ENCODE data around the gene THAP11. TPM values are rescaled to one million over a fixed set of nuclear protein-coding genes. Genes with fewer than 3 reads are reported as not detected.
A peak's percentile ranks its signal among the peaks of the same experiment; 100 is the strongest.

THAP11 gene
- 10 to 100 TPM; 24.9 to 26.1 TPM for total RNA-seq
- long read RNA-seq, donor 1, transcript THAP11-201 (1 exons, 2,114 nt), result major isoform, 53 of 53 reads
- long read RNA-seq, donor 1, partial matches to known transcripts, result 0 of 53 reads
- long read RNA-seq, donor 1, other reads (novel, unspliced or antisense), result 0 of 53 reads
- long read RNA-seq, donor 2, transcript THAP11-201 (1 exons, 2,114 nt), result major isoform, 50 of 50 reads
- long read RNA-seq, donor 2, partial matches to known transcripts, result 0 of 50 reads
- long read RNA-seq, donor 2, other reads (novel, unspliced or antisense), result 0 of 50 reads

DNA sequence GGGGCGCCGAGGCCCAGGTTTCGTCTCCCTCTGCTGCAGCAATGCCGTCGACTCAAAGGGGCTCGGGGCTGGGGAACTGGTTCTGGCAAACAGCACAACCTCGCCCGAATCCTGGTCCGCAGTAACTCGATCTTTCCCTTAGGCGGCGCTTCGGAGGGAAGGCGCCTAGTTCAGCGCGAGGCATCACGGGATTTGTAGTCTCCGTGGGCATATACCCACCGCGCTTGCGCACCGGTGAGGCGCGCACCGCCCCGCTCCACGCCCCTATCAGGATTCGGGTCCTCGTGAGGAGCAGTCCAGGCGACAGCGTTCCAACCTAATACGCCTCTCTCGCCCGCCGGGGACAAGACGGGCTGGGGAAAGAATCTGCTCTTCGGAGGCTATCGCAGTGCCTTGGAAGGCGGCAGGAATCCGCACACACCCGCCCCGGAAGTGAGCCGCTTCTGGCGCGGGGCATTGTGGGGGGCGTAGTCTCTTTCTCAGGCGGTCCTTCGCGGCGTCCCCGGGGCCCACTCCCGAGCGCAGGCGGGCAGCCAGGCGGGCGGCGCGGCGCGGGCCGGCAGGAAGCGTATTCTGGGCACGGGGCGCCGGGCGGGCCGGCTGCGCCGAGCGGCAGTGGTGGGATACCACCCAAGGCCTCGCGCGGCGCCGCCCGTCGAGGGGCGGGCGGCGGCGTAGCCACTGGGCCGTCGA lies at the start of gene THAP11:
Gene THAP11, plus strand, starts transcription at position 505 of the 693 bp plus-strand sequence. CDS start 235 bp downstream, outside the sequence.
- DNase-seq (ENCODE audit: low spot score), result peak; percentile 98
- intact Hi-C loops (cut with DNase I), result no loop called here

DNA sequence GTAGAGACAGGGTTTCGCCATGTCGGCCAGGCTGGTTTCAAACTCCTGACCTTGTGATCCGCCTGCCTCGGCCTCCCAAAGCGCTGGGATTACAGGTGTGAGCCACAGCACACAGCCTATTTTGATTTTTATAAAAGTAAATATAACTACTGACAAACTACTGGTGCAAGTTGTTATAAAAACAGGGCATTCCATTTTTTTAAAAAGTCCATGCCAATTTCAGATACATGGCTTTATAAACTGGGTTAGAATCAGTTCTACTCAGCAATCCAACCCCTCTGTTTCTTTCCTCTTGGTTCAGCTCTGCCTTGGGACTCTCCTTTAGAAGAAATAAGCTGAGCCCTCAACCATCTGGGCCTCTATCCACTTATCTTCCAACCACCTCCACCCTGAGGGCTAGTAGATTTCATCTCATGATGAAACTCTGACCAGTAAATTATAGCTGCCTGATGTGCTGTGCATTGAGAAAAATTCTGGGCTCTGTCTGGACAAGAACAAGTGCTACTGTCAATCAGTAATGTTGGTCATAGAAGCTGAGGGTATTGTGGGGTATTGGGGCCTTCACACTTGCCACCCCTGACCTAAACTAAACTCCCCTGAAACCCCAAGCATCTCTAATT lies 45.9 kb upstream of the THAP11 start:
- DNase-seq (ENCODE audit: low spot score), result no peak
- intact Hi-C loops (cut with DNase I), result no loop called here

DNA sequence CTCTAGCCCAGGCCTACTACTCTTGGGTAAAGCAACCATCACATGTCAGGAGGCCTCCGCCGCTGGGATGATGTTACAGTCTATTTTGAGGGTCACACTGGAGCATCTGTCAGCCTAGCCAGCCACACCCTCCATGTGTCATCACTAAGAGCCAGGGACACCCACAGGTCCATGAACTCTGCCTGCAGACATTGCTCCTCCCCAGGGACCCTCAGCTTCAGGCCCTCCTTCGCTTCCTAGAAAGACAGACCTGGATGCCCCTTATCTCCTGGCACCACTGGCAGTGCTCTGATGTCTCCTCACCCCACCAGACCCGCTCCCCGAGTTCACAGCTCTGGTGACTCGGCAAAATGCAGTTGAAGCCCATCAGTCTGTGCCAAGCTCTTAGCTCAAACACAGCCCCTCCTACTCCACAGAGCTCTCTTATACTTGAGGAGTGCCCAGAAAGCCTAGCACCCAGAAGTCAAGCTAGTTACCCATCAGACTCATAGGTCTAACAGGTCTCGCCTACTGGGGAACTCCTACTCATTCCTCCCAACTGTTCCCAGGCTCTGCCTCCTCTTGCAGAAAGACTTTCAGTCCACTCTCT lies 41.7 kb upstream of the THAP11 start:
- intact Hi-C loops (cut with DNase I), result loop anchor here in 1 of 2 donors (5.0 kb wide), 1 partner anchor 128 kb away; no protein-coding TSS in a partner anchor
- no peak for DNase-seq (ENCODE audit: low spot score)

DNA sequence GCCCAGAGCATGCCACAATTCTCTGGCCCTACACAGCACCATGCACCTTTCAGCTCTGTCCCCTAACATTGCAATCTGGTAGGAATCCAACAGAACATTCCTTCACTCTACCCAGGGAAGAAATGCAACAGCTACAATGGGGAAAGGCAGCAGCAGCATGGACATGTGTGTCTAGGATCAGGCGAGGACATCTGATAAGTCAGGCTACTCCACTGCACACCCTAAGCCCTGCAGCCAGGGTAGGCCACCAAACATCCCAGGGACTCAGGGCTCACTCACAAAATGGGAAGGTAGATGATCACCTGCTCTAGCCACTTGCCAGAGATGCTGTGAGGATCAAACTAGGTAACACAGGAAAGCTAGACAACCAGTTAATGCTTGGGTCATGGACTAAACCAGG lies 40.9 kb upstream of the THAP11 start:
- intact Hi-C loops (cut with DNase I), result loop anchor here in 1 of 2 donors (5.0 kb wide), 1 partner anchor 129 kb away; no protein-coding TSS in a partner anchor
- DNase-seq (ENCODE audit: low spot score), result no peak

DNA sequence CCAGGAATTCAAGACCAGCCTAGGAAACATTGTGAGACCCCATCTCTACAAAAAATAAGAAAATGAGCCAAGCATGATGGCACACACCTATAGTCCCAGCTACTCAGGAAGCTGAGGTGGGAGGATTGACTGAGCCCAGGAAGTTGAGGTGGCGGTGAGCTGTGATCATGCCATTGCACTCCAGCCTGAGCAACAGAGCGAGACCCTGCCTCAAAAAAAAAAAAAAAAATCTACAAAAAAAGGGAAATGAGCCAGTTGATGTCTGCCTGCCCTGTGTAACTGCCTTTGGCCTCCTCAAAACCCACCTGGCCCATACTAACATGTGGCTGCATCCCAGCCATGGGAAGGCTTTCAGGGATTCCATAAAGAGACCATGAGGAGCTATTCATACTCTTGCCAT lies 40.2 kb upstream of the THAP11 start:
- intact Hi-C loops (cut with DNase I), result loop anchor here in 1 of 2 donors (5.0 kb wide), 1 partner anchor 130 kb away; no protein-coding TSS in a partner anchor
- DNase-seq (ENCODE audit: low spot score), result no peak

DNA sequence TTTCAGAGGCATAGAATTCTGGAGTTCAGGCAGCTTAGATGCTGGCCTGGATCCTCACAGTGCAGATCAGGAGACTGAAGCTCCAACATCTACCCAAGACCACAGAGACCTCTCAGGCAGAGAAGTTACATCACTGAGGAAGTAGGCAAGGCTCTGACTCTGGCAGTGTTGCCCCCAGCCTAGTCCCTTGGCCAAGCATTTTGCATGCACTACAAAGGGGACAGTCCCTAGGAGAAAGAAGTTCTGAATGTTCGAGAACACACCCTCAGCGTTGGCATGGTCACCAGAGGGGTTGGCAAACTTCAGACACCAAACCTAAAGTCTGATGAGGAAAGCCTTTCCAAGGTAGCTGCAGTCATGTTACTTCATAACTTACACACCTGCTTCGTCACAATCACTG lies 38.2 kb upstream of the THAP11 start:
- intact Hi-C loops (cut with DNase I), result loop anchor here in 1 of 2 donors (5.0 kb wide), 1 partner anchor 132 kb away; no protein-coding TSS in a partner anchor
- no peak for DNase-seq (ENCODE audit: low spot score)

DNA sequence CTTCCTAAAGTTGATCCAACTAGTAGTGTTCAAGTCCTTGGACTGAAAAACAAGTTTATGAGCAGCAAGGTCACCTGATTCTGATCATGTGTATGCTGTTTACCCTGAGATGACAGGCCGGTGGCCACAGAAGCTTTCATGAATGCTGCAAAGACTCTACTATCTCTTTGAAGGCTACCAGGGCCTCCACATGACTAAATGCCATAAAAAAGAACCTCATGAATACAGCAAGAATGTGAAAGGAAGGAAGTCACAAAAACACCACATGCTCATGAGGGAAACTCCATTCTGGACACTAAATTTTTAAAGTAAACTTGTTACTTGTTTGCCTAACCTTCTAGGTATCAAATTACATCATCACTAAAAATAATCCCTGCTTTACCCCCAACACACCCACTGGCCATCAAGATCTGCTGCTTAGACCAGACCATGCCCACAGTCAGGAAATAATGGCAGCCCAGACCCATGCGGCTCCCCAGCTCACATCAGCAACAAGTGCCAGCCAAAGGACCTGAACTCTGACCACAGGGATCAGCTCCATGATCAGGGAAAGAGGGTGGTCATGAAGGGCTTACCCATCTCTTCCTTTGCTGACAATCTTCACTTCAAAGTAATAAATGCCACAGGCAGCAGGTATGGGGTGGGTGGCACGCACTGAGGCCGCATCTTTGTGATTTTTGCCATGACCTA lies 37.1 kb upstream of the THAP11 start:
- DNase-seq (ENCODE audit: low spot score), result no peak
- intact Hi-C loops (cut with DNase I), result loop anchor here in 1 of 2 donors (5.0 kb wide), 1 partner anchor 133 kb away; no protein-coding TSS in a partner anchor

DNA sequence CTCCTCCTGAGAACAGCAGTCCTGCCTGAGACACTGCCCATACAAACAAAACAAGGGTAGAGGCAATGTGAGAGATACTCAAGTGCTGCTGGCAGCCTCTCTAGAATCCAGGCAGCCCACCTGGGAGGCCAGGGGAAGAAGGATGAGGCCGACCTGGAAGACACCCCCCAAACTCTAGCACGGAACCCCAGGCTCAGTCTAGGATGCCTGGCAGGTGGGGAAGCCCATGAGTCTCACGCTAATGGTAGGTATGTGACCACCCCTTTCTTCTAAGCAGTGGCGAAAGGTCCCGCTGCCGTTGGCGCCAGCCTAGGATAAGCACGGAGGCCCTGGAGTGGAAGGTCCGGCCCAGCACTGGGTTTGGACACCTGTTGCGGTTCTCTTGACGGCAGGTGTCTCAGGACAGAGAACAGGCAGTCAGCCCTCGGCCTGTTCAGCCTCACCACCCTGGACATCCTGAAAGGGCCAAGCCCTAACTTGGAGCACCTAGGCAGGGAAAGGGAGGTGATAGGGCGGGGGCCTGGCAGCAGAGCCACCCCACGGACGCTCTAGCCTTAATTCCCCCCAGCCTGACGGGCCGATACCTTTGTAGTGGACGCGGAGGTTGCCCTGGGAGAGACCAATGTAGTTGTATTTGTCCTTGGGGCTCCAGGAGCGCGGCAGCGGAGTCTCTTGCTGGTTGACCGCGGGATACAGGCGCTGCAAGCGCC lies 36.2 kb upstream of the THAP11 start:
- no peak for DNase-seq (ENCODE audit: low spot score)
- intact Hi-C loops (cut with DNase I), result no loop called here

DNA sequence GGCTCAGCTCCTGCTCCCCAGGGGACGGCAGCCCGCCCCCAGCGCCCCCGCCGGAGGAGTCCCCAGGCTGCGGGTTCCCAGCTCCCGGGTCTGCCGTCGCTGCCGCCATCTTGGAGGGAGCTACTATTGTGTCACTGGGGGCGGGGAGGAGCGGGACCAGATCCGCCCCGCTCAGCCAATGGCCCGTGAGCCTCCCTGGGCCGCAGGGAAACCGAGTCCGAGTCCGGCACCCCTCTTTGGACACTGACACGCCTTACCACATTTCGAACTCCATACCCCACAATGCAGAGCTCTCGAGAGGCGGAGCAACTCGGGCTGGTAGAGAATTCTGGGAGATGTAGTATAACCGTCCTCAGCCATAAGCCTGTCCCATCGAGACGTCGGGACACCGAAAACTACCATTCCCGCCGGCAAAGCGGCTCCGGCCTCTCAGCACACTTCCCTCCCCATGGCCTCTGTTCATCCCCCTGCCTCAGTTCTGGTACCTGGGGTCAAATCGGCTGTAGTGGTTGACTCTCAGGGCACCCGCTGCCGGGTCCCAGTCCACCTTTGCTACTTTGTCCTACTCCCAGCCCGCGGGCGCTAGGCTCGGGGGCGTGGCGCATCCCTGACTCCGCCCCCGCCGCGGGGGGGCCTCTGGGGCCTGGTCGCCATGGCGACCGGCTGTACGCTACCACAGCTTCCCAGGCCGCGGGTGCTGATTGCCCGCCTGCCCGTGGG lies 35.5 kb upstream of the THAP11 start, which contains the start of the genes RANBP10 and TSNAXIP1:
Gene RANBP10, minus strand, starts transcription at position 133 of the 720 bp plus-strand sequence. Its CDS starts 24 bp downstream, at position 109.
Gene TSNAXIP1, plus strand, starts transcription at position 462 of the 720 bp plus-strand sequence. CDS start 261 bp downstream, outside the sequence.
- intact Hi-C loops (cut with DNase I), result no loop called here

DNA sequence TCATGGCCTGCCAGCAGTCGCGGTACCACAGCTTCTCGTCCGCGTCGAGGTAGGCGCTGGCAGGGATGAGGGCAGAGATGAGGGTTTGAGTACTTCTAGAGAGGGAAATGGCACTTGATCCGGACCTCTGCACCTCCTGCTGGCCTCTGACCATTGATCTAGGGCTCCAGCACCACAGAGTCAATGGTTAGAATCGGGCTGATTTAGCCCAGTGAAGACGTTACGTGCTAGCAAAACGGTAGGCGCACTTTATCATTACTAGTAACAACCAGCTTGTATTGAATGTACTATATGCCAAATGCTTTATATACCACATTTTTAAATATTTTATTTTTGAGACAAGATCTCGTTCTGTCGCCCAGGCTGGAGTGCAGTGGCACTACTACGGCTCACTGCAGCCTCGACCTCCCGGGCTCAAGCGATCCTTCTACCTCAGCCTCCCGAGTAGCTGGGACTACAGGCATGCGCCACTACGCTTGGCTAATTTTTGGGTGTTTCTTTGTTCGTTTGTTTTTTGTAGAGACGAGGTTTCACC lies 34.9 kb upstream of the THAP11 start:
- DNase-seq (ENCODE audit: low spot score), result no peak
- intact Hi-C loops (cut with DNase I), result no loop called here

More for the DNA sequence above, 35.5 kb upstream of the THAP11 start, which contains the start of the genes RANBP10 and TSNAXIP1:
- DNase-seq (ENCODE audit: low spot score), result peak; percentile 99

DNA sequence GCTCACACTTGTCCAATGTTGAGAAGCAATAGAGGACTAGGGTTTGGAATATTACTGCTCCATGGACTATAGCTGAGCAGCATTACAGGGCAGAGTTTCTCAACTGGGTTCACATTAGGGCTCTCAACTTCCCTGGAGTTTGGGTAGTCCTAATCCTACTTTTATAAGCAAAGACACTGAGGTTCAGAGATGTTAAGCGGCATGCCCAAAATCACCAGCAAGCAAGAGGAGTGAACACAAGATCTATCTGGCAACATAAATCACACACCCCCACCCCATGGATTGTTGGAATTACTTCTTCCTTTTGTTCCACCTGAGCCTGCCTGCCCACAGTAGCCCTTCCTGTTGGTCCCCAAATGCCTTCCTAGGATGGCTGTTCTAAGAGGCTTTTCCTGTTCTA lies 30.2 kb upstream of the THAP11 start:
- intact Hi-C loops (cut with DNase I), result loop anchor here in 1 of 2 donors (10.0 kb wide), 1 partner anchor 63 kb away; the partner anchor contains the start of gene EDC4
- DNase-seq (ENCODE audit: low spot score), result no peak

DNA sequence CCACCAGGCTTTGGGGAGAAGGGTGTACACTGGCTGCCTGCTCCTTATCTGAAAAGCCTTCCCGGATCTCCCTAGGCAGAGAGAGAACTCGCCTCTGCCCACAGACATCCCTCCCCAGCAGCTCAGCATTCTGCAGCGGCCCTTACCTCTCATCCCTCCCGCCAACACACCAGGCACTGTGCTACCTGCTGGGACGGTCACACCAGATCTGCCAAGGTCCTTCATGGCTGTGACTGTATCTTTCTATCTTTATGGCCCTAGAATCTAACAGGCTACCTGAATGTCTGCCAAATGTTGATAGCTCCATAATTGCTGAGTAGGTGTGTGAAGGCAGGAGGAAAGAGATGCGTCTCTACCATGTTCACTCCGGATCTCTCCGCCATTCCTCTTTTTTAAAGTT lies 27.6 kb upstream of the THAP11 start:
- intact Hi-C loops (cut with DNase I), result loop anchor here in 1 of 2 donors (10.0 kb wide), 1 partner anchor 60 kb away; the partner anchor contains the start of gene EDC4
- no peak for DNase-seq (ENCODE audit: low spot score)

DNA sequence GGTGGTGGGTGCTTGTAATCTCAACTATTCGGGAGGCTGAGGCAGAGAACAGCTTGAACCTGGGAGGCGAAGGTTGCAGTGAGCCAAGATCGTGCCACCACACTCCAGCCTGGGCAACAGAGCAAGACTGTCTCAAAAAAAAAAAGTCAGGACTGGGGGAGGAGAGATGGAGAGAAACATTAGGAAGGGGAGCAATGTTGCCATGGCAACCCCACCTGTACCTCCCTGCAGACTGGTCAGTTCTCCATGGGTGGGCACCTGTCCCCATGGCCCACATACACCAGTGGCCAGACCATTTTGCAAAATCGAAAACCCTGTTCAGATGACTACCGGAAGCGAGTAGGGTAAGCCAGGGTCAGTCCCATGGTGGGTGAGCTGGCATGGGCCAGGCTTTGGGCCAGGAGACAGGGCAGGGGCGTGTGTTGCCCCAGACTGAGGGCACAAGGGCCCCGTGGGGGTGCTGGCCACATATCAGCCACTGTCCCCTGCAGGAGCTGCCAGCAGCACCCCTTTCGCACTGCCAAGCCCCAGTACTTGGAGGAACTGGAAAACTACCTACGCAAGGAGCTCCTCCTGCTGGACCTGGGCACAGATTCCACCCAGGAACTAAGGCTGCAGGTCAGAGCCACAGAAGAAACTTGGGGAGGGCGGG lies 21.4 kb upstream of the THAP11 start:
- intact Hi-C loops (cut with DNase I), result loop anchor here in 1 of 2 donors (10.0 kb wide), 1 partner anchor 224 kb away; no protein-coding TSS in a partner anchor

DNA sequence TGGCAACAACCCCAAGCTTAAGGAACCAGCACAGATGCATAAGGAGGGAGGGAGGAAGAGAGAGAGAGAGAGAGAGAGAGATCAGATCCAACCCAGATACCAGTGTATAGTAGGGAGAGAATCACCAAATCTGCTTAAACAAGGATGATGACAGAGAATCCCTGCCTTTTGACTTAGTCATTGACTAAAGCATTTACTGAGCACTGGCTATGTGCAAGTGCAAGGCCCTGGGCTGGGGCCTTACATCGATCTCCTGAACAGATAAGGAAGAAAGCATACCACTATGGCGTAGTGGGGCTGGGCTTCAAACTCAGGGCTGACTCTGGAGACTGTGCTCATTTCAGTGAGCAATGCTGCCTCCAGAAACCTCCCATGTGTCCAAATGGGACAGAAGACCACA lies 19.6 kb upstream of the THAP11 start:
- intact Hi-C loops (cut with DNase I), result loop anchor here in 1 of 2 donors (10.0 kb wide), 1 partner anchor 222 kb away; no protein-coding TSS in a partner anchor
- DNase-seq (ENCODE audit: low spot score), result no peak

More for the DNA sequence above, 21.4 kb upstream of the THAP11 start:
- DNase-seq (ENCODE audit: low spot score), result no peak

DNA sequence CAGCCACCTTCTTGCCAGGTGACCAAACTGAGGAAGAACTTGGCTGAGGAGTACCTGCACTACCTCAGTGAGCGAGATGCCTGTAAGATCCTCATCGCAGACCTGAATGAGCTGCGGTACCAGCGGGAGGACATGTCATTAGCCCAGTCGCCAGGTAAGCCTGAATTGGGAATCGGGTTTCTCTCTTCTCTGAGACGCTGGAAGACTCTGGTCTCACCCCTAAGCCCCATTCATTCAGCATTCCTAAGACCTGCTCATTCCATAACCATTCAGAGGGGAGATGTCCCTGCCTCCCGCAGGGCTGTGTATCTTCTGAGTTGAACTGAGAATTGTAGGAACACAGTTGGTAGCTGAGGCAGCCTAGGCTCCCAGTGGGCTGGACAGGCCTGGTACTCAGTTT lies 17.0 kb upstream of the THAP11 start:
- intact Hi-C loops (cut with DNase I), result loop anchor here in 1 of 2 donors (5.0 to 10.0 kb wide), 2 partner anchors 102 to 220 kb away; no protein-coding TSS in a partner anchor
- no peak for DNase-seq (ENCODE audit: low spot score)

DNA sequence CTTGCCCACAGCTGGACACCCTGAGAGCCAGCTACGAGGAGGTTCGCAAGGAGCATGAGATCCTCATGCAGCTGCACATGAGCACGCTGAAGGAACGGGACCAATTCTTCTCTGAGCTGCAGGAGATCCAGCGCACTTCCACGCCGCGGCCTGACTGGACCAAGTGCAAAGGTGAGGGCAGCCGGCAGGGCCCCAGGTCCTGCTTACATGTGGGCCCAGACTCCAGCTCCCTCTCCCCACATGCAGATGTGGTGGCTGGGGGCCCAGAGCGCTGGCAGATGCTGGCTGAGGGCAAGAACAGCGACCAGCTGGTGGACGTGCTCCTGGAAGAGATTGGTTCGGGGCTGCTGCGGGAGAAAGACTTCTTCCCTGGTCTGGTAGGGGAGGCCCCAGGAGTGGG lies 16.2 kb upstream of the THAP11 start:
- DNase-seq (ENCODE audit: low spot score), result no peak
- intact Hi-C loops (cut with DNase I), result loop anchor here in 1 of 2 donors (5.0 to 10.0 kb wide), 2 partner anchors 101 to 219 kb away; no protein-coding TSS in a partner anchor

All from posterior vena cava (tissue), 2 donors.